HG02840 (cell line): ENCODE measurements around the gene ELAVL3.
"Not testable (repeated sequence)": the region's sequence is repeated elsewhere in the genome, so short reads cannot be mapped to it uniquely, and the experiment has no call there.

Source experiments
- ATAC-seq: cut with Tn5 transposase; IDR thresholded peaks from one replicate; pipeline ENCODE4 v1.9.1; 2021; ENCODE audit warnings: mild to moderate bottlenecking, moderate library complexity, moderate number of reproducible peaks; ENCODE audit not compliant: unreplicated experiment, low FRiP score

ELAVL3 gene

DNA sequence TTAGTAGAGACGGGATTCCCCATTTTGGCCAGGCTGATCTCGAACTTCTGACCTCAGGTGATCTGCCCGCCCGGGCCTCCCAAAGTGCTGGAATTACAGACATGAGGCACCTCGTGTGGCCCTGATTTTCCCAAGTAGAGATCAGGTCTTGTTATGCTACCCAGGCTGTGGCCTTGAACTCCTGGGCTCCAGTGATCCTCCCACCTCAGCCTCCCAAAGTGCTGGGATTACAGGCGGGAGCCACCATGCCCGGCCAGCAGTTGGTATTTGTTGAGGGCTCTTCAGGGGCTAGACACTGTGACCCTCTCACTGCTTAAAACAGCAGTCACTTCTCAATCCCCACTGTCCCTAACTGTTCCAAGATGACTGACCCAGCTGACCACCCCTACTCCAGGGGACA, 8.5 kb upstream of the ELAVL3 start:
- no peak for ATAC-seq

DNA sequence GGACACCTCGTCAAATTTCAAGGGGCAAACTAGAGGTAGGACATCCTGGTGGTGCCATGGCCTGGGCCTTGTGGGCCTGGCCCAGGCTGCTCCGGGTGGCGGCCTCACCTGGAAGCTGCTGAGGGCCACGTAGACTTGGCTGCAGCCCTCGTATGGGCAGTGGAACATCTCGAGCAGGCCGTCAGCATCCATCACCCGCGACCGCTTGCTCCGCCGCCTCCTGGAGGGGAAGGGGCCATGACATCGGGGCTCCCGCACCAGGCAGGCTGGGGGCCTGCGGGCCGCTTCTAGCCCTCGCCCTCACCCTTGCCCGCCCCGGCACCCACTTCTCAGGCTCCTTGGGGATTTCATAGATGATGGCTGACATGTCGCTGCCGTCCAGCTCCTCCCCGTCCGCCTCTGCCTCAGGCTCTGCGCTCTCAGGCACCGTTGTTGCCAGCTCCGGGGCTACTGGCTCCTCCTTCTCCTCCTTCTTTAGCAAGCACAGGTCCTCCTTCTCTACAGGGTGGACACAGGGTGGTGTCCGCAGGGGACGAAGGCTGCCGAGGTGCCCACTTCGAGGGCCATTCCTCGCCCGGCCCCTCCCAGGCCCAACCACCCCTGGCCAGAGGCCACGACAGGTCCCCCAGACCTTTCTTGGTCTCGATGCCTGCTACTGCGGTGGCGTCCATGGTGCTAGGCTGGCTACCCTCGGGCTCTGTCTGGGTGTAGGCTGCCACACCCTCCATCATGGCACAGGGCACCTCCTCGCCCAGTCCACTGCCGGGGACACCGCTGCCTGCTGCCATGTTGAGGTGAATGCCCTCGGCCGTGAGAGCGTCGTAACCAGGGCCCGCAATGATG, 6.0 kb upstream of the ELAVL3 start:
- no peak for ATAC-seq

DNA sequence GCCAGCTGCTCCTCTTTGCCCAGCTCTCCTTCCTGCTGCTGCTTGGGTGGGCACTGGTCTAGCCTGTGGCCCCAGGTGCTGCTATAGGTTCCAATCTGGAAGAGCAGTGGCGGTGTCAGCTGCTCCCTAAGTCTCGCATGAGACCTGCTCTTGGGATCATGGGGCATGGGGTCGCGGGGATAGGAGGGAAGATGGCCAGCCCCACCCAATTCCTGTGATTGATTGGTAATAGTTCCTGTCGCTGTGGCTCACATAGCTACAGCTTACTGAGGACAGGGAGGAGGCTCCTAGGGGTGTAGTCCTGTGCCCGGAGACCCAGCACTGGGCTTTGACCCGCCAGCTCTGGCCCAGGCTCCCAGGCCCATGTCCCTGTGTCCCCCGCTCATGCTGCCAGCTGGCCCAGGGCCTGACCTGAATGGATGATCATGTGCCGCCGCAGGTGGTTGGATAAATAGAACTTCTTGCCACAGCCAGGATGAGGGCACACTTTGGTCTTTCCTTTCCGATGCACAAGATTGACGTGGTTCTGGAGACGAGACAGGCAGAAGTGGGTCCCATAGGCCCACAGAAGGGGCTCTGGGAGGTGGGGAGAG, 4.5 kb upstream of the ELAVL3 start:
- no peak for ATAC-seq

DNA sequence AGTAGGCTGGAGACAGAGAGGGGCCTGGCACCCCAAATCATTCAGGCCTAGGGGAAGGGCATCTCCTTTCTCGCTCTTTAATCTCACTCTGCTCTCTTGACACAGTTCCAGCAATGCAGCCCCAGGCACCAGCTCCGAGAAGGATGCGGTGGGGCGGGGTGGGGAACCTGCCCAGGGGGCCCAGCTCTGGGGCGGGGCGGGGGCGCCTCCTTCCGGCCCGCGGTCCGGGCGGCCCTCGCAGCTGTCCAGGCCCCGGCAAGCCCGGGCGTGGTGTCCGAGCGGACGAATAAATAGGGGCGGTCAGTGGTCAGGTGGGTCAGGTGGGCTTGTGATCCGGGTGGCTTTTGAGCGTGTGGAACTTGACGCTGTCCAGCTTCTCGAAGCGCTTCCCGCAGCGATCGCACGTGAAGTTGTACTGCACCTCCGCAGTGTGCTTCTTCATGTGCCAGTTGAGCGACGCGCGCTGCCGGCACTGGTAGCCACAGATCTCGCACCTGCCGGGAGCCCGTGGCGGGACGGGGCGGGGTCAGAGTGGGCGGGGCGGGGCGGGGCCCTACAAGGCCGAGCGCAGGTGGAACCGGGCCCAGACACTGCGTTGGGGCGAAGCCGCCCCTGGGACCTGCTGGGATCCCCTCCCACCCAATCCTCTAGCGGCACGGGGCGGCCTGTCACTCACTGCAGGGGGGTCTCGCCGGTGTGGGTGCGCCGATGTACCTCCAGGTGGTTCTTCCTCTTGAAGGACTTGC, 2.7 kb upstream of the ELAVL3 start:
- no peak for ATAC-seq

DNA sequence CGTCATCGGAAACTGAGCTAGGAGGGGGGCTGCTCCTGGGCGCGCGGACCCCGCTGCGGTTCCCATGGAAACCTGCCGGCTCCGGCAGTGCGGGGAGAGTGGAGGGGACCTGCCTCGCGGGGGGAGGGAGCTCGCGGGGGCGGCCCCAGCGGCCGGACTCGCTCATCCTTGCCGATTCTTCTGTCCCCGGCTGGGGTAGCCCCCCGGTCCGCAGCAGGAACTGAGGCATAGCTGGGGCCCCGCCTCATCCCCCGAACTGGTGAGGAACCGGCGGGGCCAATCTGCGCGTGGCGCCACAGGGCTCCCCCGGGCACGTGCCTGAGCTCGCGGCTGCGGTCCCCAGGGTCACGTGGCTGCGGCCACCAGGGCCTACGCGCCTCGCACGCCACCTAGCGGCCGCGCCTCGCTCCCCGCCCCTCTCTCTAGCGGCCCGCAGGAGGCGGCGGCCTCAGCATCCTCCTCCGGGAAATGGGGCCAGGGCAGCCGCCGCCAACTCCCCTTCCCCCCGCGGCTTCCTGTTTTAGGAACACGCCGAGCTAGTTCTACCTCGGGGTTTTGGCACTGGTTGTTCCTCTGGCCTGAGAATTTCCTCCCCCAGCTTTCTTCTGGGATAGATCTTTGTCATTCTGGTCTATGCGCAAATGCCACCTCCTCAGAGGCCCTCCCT, 1.7 kb upstream of the ELAVL3 start:
- no peak for ATAC-seq

DNA sequence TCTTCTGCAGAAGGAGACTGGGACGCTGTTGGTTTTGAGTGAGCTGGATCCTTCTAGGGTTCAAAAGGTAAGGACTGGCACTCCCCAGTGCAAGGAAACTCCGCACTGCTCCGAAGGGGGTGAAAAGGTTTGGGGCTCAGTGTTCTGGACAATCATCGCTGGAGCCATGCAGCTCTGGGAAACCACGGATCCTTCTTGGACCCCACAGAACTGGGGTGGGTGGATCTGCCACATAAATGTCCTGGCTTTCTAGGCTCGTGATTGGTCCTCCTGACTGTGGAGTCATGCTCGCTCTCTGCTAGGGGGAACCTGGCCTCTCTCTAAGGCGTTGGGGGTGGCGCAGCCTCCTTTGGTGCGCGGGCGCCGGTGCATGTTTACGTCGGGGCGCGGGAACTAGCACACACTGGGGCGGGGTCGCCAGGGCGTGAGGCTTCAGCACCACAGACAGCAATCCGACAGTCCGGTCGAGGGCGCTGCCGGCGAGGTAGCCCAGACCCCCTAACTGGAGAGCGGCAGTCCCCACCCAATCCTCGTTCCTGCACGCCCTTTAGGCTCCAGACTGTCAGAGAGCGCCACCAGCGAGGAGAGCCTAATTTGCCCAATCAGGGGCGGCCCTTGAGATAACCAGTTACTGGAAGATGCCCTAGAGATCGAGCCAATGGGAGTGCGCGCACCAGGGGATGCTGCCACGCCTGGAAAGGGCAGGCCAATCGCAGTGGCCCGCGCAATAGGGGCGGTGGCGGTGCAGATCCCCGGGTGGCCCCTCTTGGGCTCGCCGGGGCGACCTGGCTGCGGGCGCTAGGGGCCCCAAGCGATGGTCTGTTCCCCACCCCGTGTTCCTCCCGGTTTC, 913 bp upstream of the ELAVL3 start:
- no peak for ATAC-seq

DNA sequence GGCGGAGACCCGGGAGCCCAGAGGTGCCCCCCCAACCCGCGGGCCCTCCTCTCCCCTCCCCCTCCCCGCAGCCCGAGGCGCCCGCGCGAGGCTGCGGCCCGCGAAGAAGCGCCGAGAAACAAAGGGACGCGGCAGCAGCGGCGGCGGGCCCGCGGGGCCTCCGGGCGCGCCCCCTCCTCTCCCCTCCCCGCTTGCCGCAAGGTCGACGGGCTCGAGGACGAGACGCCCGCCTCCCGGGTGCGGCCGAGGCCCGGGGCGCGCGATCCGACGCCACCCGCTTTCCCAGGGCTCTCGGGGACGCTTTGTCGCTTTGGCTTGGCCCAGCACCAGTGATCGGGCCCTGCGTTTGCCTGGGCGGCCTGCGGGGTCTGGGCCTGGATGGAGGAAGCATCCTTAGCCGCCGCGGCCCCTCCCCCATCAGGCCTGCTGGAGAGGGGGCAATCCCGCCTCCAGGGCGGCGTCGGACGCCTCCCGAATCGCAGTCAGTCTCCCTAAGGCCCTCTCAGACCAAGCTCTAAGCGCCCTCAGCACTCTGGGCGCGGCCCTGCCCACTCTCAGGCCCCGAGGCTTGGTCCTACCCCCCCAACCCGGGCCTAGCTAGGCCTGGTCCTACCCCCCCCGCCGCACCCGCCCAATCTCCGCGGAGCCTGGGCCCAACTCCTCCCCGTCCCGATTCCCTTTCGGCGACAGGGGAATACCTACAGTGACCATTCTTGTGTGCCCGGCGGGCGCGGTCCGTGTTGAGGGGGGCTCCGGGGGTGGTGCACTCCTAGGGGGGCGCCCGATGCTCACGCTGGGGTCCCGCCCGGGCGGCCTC, 740 bp downstream of the ELAVL3 start:
- ATAC-seq, result no peak

DNA sequence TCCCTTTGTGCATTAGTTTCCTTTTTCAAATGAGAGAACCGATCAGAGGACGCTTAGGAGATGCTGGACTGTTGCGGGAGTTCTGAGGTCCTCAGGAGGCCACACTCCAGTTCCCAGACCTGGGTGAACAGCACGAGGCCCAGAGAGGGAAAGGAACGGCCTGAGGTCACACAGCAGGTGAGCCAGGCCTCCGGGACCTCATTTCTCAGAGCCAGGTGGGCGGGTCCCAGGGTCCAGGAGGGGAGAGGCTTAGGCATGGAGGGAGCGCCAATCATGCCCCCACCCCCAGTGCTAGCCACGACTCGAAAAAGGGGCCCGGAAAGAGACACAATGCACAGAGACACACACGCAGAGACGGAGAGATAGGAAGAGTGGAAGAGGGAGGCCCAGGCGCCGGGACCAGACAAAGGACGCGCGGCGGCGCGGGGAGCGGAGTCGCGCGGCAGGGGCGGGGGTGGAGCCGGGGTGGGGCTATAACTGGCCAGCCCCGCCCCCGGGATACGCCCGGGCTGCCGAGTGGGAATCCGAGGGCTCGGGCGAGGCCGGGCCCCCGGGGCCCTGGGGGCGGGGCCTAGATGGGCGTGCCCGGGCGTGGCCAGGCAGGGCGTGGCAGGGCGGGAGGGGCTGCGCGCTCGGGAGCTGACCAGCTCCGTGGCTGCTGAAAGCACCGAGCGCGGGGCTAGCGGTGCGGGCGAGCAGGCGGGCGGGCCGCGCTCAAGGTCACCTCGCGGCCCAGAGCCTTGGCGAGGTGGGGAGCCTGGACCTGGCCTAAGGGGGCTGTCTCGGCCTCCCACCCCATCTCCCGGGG, 1.6 kb downstream of the ELAVL3 start:
- ATAC-seq, result no peak

DNA sequence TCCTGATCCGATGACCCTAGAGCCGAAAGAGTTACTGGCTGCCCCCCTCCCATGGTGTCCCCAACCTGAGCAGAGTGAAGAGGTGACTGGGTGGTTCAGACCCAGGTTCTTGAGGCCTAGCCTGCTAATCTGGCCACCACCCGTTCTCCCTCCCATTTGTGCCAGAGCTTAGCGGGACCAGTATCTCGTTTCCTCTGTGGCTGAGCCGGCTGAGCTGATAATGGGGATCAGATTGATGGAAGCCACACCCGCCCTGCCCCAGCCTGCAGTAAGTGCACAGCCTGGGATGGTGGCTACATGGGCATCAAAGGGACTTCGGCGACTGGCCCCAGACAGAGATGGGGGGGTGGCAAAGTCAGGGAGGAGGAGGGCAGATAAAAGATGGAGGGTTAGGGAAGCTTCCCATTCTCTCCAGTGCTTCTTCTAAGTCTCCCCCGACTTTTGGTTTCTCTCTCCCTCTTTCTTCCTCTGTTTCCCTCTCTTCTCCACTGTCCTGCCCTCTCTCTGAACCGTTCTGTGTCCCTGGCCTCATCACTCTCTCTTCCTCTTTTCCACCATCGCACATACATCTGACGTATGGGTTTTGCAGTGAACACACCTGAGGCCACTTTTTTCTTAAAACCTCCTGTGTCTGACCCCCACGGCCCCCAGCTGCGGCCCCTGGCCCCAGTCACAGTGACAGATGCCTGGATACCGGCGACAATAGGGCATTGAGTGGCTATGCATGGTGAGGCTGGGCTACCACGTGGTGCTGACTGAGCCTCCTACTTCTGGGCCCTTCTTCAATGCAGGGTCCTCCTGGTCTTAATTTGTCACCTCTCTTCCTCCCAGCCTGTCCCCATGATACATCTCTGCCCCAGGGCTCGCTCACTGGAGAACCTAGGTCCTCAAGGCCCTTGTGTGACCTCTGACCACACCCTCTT, 2.4 kb downstream of the ELAVL3 start:
- no peak for ATAC-seq

DNA sequence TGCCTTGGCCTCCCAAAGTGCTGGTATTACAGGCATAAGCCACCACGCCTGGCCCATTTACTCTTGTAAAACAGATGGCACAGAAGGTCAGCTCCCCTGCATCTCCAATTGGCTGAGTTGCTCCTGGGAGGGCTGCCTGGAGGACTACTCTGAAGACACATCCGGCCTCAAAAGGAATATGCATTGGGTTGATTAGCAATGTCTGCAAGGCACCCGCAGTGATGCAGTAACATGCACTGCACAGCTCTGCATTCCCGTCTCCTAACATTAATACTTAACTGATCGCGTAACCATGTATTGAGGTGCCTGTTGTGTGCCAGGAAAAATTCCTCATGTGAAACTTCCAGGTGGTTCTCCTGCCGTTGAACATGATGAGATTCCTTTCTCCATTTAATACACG, 5.0 kb downstream of the ELAVL3 start:
- no peak for ATAC-seq

DNA sequence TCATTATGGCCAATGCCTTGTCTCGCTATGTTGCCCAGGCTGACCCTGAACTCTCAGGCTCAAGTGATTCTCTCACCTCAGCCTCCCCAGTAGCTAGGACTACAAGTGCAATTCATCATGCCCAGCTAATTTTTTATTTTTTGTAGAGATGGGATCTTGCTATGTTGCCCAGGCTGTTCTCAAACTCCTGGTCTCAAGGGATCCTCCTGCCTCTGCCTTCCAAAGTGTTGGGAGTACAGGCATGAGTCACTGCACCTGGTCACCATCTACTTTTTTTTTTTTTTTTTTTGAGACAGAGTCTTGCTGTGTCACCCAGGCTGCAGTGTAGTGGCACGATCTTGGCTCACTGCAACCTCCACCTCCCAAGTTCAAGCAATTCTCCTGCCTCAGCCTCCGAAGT, 5.5 kb downstream of the ELAVL3 start:
- not testable (repeated sequence) for ATAC-seq

DNA sequence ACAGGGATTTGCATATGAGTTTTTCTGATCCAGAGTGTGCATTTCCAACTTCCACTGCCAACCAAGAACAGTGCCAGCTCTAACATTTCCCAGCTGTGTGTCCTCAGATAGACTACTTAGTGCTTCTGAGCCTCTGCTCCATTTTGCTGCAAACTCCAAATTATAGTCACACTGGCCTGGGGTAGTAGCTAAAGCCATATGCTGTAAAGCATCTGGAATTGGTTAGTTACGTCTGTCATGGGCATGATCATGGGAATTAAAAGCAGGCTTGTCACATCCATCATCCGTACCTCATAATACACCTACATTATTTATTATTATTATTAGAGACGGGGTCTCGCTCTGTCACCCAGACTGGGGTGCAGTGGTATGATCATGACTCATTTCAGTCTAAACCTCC, 7.1 kb downstream of the ELAVL3 start:
- ATAC-seq, result no peak

DNA sequence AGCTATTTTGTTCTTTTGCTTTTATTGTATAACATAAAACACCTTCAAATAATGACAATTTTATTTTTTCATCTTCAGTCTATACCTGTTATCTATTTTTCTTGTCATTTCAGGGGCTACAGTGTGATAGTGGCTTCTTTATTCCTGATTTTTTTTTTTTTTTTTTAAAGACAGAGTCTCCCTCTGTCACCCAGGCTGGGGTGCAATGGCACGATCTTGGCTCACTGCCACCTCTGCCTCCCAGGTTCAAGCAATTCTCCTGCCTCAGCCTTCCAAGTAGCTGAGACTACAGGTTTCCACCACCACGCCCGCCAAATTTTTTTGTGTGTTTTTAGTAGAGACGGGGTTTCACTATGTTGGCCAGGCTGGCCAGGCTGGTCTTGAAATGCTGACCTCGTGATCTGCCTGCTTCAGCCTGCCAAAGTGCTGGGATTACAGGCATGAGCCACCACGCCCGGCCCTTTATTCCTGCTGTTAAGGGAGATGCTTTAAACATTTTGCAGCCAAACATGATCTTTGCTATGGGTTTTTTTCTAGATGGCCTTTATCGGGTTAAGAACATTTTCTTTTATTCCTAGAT, 12.5 kb downstream of the ELAVL3 start:
- ATAC-seq, result not testable (repeated sequence)

DNA sequence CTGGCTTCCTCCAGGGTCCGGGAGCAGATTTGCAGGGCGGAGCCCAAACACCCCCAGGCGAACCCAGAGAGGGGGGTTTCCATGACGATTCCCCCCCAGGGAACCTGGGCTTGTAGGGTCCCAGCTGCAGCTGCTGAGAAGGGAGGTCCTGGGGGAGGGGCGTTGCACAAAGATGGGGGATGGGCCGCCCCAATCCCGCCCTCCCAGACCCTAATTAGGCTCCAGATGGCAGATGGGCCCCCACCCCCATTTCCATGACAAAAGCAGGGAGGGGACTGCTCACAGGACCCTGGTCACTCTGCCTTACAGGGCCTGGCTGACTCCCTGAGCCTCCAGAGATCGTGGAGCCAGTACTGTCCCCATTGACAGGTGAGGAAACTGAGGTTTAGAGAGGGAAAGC, 15.2 kb downstream of the ELAVL3 start:
- no peak for ATAC-seq

DNA sequence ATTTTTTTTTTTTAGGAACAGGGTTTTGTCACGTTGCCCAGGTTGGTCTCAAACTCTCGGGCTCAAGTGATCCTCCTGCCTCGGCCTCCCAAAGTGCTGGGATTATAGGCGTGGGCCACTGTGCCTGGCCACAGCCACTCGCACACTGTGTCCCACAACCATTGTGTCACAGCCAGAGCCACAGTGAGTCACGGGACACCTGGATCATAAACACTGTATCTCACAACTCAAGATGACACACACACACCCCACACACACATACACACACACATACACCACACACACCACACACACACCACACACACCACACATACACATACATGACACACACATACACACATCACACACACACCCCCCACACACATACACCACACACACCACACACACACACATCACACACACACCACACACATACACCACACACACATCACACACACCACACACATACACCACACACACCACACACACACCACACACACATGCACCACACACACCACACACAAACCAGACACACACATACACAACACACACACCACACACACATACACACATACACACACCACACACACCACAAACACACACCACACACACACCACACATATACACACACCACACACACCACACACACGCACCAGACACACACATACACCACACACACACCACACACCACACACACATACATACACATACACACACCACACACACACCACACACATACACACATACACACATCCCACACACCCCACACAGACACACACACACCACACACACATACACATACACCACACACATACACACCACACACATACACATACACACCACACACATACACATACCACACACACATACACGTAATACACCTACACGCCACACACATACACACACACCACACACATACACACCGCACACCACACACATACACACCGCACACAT, 16.2 kb downstream of the ELAVL3 start:
- no peak for ATAC-seq

DNA sequence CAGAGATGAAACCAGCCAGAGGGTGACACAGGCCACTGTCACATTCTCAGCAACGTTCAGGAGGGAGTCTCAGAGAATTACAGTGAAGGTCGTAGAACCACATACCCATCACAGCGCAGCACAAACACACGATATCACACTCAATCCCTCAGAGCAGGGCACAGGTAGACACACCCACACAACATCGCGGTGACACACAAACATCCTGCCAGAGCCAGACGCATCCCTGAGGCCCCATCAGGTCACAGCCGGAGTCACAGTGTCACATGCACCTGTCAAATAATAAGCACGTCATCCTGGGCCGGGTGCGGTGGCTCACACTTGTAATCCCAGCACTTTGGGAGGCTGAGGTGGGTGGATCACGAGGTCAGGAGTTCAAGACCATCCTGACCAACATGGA, 17.5 kb downstream of the ELAVL3 start:
- no peak for ATAC-seq
